ENCODE measurements around the gene TNFRSF1B.

GRCh38 chr1:12229386-12229834 is 62.6 kb downstream of the TNFRSF1B start:
- TF ChIP-seq CTCF (IDR thresholded peaks at IDR 0.05) (no peak), POLR2A (IDR thresholded peaks at IDR 0.05) (no peak)

All from uterus (tissue), 2 donors.